Raji (cell line): ENCODE data around the gene NOD1.

ENCODE experiments used
- POLR2A ChIP-seq: IDR thresholded peaks from 2 replicates; pipeline ENCODE4 v1.6.1; 2011; ENCODE audit warnings: low read depth, low read length, control low read depth; ENCODE audit not compliant: insufficient read depth

The NOD1 gene

DNA sequence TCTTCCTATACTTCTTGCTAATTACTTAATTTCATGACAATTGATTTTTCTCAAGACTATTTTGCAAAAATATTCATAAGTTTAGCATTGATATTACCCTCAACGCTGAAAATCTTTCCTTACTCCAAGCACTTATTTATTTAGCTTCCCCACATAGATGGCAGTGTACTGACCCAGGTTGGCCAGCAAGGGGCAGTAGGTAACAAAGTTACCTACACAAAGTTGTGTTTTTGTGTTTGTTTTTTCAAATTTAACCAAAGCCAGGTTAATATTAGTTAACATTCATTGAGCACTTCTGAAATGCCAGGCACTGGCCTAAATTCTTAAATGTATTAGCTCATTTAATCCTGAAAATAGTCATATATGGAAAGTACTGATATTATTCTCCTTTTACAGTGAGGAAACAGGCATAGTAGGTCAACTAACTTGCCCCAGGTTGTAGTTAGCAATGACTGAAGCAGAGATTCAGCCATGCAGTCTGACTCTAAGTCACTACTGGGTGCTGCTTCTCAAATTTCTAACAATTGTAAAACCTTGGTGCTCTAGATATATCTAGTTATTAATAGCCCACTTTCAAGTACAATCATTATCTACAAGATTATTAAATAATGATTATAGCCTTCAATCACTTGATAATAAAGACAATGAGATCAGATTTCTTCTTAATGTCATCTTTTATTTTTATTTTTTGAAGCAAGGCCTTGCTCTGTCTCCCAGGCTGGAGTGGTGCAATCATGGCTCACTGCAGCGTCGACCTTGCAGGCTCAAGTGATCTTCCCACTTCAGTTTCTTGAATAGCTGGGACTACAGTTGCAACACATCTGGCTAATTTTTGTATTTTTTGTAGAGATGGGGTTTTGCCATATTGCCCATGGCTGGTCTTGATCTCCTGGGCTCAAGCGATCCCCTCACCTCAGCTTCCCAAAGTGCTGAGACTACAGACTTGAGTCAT lies 31.8 kb upstream of the NOD1 start:
- TF ChIP-seq POLR2A = no peak

DNA sequence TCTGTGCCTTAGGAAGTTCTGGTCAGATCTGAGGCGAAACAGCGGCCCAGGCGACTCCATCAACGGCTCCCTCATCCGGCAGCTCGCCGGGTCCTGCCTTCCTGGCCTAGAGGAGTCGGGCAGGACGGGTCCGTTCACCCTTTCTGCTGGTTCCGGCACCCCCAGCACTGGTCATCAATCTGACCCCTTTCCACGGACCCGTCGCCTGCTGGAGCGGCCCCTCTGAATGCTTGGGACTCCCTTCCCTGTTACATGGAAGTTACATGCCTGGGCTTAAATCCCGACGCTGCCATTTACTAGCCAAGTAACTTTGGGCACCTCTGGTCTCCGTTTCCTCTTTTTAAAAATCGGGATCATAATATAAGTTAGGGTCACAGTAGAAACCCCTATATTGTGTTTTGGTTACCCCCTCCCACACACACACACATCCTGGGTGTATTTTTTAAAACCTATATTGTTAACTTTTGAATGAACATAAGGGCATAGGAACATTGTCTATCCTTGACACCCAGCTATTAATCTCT lies 26.7 kb upstream of the NOD1 start:
- TF ChIP-seq POLR2A = no peak

DNA sequence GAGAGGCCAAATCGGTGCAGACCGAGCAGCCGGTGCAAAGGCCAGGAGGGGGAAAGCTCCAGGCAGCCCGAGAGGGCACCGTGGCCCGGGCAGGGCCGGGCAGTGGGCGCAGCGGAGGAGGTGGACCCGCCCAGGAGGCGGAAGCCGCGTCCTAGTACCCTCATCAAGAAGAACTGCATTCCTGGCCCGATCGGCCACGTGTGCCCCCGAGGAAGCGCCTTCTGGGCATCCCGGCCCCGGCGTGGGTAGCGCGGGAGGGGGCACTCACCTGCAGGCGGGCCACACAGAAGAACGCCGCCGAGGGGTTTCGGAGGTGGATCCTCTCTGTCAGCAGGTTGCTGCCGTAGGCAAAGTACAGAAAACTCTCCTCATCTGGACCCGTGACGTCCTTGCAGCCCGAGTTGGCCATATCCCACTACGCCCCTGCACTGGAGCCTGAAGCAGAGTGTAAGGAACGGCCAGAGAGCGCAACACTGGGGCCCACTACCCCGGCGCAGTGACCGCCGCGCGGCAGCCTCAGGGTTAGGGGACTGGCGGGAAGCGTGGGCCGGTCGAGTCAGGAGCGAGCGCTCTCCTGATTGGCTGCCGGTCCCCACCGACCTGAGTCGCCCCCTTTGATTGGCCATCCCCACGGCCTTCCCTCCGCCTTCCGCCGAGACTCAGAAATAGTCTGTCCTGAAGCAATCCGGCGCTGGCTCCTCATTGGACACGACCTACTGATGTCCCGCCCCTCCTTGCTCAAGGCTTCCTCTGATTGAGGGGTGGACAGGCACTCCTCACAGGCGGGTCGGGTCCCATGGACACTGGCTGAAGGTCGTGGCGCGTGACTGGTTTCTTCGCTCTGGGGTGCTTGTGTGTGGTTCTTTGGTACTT lies 26.0 kb upstream of the NOD1 start, which contains the start of gene GGCT:
GGCT (minus strand) TSS at position 529 of the 873 bp plus-strand sequence; CDS start at position 409, 120 bp downstream.
- peak; percentile 96 for TF ChIP-seq POLR2A

DNA sequence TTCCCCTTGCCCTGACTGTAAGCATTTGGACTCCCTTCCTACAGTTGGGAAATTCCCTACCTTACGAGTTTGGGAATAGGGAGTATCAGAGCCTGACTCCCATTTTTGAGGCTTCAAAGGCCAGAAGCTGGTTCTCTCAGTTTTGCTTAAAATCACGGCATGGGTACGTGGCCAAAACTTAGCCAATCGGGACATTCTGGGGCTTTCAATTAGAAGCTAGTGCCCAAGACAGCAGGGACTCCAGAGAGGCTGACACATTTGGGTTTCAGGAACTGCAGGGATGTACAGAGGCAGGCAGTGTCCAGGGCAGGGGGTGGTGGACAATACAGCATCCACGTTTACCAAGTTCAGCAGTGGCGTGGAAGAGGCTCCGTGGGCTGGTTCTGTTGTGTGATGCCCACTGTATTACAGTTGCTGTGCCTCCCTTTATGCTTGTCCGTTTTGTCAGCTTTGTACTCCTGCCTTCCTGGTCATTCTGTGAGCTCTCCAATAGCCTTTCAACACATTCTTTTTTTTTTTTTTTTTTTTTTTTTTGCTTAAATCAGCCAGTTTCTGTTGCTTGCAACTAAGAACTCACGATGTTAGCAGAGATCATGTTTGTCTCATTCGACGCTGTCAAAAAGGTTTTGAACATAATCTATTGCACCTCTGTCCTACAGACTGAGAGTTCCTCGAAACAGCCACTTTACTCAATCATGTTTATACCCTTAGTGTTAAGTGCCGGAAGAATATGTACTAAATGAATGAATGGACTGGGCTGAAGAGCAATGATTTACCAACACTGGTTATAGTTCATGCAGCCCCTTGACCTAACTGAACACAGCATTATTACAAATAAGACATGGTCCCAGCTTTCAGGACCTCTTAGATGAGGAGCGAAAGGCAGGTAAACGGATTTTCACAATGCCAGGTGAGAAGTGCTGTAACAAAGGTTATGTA lies 25.0 kb upstream of the NOD1 start:
- TF ChIP-seq POLR2A = no peak

DNA sequence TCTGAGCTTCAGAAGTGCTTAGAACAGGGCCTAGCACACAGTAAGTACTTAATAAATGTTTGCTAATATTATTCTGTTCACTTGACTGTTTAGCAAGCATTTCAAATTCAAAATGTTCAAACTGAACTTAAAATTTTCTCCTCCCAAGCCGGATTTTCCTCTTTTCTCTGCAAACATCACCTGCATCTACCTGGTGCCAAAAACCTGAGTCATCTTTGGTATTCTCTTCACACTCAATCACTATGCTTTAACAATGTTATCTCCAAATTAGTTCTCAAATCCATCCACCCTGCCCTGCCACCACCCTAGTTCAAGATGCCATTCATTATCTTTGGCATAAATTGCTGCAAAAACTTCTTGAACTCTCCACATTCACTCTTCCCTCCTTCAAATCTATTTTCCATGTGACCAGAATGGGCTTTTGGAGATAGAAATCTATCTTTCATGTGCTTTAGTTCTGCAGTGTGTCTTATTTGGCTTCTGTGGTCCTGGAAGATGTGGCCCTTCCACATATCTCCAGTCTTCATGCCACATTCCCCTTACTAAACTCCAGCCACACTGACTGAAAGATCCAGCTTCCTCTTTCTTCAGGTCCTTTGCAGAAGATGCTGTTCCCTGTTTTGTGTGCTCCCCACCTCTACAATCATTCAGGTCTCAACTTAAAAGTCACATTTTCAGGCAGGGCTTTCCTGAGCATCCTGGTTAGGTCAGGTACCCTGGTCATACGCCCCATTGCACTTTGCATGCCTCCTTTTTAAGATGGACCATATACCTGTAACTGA lies 24.1 kb upstream of the NOD1 start:
- no peak for TF ChIP-seq POLR2A

DNA sequence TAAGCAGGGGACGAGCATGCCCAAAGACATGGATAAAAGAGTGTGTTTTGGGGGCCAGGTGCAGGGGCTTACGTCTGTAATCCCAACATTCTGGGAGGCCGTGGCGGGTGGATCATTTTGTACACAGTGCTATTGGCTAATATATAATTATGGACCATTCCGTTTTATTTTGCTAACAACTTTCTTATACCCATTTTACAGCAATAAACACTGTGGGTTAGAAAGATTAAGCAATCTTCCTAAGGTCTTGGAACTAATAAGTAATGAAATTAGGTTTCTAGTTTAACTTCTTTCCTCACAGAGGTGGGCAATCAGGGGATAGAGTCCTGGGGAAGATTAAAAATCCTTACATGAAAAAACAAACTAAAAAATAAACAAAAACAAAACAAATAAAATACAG lies 22.7 kb upstream of the NOD1 start:
- no peak for TF ChIP-seq POLR2A

DNA sequence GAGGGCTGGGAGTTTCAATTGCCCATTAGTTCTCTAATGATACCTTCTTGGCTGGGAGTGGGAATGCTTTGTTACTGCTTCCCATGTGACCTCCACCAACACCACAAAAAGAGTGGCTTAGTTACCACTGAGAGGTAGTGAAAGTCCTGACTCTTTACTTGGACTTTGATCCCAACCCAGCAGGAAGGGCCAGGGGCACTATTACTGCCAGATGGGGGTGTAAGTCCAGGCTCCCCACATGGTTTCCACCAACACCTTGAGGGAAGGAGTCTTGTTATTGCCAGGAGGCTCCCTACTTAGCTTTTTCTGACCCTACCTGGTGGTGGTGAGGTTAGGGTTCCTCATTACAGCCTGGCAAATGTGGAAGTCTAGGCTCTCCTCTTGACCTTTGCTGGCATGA lies 14.6 kb upstream of the NOD1 start:
- TF ChIP-seq POLR2A = no peak

DNA sequence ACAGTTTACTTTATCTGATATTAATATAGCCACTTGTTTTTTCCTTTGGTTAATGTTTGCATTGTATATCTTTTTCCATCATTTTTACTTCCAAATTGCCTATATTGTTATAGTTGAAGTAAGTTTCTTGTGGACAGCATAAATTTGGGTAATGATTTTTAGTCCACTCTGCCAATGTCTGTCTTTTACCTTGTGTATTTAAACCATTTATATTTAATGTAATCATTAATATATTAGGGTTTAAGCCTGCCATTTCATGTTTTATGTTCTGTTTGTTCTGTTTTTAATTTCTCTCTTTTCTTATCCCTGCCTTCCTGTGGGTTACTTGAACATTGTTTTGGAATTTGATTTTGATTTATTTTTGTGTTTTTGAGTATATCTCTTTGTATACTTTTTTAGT lies 12.8 kb upstream of the NOD1 start:
- TF ChIP-seq POLR2A = no peak

DNA sequence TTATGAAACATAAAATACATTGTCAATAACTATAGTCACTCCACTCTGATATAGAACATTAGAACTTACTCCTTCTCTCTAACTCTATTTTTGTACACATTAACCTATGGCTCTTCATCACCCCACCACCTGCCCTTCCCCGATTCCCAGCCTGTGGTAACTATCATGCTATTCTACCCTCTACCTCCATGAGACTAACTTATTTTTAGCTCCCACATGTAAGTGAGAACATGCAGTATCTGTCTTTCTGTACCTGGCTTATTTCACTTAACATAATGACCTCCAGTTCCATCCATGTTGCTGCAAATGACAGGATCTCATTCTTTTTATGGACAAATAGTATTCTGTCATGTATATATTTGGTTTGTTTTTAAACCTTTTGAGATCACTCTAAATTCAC lies 8.8 kb upstream of the NOD1 start:
- no peak for TF ChIP-seq POLR2A

DNA sequence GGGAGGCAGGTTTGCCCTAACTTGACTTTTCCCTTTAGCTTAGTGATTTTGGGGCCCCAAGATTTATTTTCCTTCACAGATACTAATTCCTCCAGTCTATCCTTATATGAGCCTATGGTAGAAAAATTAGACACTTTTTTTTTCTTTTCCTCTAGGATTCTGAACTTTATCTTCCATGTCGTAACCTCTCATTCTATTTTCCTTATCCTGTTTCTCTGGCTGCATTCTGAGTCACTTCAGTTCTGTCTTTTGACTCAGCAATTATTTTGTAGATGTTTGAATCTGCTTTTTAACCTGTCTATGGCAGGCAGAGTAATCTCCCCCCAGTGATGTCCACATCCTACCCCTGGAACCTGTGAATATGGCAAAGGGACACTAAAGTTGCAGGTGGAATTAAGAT lies 7.1 kb upstream of the NOD1 start:
- TF ChIP-seq POLR2A = no peak

DNA sequence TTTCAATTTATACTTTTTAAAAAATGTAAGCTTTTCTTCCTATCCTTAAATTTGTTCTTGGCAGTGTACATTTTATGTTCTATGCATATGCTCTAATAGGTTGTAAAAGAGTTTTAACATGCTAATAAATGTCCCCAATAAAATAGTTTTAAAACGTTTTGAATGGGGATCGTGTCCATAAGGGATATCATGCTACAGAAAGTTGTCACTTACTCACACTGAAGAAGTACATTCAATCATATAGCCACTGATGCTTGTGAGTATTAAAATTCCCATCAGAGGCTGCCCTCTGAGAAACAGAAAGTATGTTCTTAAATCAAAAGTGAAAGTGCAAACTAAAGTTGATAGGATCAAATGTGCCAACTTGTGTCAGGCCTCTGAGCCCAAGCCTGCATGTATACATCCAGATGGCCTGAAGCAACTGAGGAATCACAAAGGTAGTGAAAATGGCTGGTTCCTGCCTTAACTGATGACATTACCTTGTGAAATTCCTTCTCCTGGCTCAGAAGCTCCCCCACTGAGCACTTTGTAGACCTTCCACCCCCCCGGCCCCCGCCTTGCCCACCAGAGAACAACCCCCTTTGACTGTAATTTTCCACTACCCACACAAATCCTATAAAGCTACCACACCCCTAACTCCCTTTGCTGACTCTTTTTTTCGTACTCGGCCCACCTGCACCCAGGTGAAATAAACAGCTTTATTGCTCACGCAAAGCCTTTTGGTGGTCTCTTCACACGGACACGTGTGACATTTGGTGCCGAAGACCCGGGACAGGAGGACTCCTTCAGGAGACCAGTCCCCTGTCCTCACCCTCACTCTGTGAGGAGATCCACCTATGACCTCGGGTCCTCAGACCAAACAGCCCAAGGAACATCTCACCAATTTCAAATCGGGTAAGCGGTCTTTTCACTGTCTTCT lies 877 bp upstream of the NOD1 start:
- no peak for TF ChIP-seq POLR2A

DNA sequence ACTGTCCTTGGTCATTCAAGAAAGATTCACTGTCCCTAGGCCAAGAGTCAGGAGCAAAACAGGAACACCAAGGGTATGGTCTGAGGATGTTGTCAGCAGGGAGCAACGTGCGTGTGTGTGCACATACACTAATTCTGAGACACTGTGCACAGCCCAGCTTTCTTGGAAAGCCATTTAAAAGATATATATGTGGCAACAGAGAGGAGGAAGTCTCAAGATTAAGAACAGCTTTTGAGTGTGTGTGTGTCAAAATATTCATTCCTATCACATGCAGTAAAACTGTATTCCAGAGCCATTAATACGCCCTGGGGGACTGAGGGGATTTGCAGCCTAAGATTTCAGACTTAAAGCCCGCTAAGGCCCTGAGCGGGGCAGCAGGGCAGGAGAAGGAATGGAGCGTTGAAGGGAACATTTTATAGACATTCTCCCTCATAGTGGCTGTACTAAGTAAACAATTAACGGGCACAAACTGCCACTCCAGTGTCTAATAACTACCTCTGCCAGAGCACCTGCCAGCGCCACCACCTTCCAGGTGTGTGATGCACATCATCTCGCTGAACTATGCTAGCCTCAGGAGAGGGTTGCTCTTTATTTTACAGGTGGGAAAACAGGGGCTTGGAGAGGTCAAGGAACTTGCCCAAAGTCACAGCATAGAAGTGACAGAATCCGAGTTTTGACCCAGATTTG lies 2.0 kb downstream of the NOD1 start:
- TF ChIP-seq POLR2A = no peak

DNA sequence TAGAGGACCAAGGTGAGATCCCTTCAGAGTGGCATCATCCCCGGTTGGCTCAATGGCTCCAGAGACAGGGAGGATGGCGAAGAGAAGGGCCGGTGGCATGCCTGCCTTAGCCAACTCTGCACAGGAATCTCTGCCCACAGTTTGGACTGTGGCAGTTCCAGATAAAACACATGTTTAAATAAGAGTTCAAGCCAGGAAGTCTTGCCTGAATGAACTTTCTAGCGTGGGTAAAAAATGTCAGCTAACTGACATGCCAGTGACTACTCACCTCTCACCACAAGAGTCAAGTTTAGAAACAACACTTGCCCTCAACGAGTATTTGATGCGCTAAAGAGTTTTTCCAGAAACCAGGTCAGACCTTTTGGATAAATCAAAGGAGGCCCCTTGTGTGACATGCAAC lies 3.0 kb downstream of the NOD1 start:
- no peak for TF ChIP-seq POLR2A

DNA sequence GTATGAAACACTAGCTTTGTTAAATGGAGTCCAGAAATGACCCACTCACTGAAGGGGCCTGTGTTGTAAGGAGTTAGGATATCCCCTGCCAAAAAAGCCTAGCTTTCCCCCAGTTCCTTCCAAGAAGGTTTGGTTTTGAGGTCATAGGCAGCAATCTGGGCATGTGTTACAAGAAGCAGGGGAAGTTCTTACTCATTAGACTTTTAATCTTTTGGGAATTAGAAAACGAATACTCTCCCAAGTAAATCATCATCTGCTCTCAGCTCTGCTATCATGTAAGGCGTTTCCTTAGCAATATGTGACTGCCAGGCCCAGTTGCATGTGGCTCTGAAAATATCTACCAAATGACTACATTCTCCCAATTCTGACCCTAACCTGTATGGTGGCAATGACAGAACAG lies 3.7 kb downstream of the NOD1 start:
- no peak for TF ChIP-seq POLR2A
